GM18861 (cell line): ENCODE data around the gene ZNF133.
"Not testable (repeated sequence)": the region's sequence is repeated elsewhere in the genome, so short reads cannot be mapped to it uniquely, and the experiment has no call there.

Experiments
- ATAC-seq: cut with Tn5 transposase; IDR thresholded peaks from one replicate; pipeline ENCODE4 v1.9.1; 2021; ENCODE audit not compliant: unreplicated experiment

Gene ZNF133

DNA sequence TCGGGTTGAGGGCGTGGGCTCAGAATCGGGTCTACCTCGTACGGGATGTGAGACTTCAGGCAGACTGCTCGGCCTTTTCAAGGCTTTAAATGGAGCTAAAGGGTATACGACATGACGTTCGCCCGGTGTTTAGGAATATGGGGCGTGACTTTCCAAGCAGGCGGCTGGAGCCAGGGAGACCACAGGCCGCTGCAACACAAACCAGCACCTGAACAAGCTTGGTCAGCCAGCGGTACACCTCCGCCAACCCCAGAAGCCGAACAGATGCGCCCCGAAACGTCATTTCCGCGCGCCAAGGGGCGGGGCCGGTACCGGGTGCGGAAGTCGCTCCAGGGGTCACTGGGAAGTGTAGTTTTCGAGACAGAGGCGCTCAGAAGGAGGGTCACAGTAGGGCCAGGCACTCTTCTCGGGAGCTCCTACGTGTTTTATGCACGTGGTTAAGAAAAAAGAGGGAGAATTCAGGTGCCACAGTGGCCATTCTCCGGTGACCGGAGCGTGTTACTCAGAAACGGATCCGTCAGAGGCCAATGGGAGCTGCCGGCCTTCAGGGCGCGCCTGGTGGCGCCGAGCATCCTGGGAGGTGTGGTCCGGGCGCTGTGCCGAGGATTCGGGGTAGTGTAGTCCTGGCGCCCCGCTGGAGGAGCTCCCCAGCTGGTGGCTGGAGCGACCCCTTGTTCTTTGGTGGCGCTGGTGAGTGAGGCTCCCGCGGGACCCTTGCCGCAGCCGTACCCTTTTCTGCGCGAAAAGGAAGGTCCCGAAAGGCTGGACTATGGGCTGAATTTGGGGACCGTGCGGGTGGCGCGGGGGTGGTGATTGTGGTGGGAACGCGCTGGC, at the start of gene ZNF133:
TSS of gene ZNF133 (plus strand) at position 613 of the 834 bp plus-strand sequence. CDS start 17,160 bp downstream, outside the sequence.
- ATAC-seq, result peak; percentile 93

DNA sequence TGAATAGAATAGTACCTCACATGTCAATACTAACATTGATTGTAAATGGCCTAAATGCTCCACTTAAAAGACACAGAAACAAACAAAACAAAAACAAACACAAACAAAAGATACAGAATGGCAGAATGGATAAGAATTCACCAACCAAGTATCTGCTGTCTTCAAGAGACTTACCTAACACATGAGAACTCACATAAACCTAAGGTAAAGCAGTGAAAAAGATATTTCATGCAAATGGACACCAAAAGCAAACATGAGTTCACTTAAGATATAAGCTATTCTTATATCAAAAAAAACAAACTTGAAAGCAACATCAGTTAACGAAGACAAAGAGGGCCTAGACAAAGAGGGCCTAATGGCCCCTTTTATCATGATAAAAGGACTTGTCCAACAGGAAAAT, 47.3 kb upstream of the ZNF133 start:
- no peak for ATAC-seq

DNA sequence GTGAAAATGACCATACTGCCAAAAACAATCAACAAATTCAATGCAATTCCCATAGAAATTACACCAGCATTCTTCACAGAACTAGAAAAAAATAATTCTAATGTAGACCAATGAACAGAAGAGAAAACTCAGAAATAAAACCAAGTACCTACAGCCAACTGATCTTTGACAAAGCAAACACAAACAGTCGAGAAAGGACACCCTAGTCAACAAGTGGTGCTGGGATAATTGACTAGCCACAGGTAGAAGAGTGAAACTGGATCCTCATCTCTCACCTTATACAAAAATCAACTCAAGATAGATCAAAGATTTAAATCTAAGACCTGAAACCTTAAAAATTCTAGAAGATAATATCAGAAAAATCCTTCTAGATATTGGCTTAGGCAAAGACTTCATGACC, 44.5 kb upstream of the ZNF133 start:
- no peak for ATAC-seq

DNA sequence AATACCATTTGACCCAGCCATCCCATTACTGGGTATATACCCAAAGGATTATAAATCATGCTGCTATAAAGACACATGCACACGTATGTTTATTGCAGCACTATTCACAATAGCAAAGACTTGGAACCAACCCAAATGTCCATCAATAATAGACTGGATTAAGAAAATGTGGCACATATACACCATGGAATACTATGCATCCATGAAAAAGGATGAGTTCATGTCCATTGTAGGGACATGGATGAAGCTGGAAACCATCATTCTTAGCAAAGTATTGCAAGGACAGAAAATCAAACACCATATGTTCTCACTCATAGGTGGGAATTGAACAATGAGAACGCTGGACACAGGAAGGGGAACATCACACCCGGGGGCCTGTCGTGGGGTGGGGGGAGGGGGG, 39.8 kb upstream of the ZNF133 start:
- ATAC-seq, result not testable (repeated sequence)

DNA sequence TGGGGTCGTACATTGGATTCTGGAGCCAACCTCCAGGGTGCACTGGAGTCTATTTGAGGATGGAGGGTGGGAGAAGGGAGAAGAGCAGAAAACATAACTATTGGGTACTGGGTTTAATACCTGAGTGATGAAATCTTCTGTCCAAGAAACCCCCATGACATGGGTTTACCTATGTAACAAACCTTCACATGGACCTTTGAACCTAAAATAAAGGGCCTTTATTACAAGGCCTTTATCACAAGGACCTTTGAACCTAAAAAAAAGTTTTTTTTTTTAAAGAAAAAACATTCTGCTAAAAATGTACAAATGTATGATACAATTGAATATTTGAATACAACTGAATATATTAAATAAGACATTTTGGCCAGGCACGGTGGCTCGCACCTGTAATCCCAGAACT, 38.1 kb upstream of the ZNF133 start:
- ATAC-seq, result no peak

DNA sequence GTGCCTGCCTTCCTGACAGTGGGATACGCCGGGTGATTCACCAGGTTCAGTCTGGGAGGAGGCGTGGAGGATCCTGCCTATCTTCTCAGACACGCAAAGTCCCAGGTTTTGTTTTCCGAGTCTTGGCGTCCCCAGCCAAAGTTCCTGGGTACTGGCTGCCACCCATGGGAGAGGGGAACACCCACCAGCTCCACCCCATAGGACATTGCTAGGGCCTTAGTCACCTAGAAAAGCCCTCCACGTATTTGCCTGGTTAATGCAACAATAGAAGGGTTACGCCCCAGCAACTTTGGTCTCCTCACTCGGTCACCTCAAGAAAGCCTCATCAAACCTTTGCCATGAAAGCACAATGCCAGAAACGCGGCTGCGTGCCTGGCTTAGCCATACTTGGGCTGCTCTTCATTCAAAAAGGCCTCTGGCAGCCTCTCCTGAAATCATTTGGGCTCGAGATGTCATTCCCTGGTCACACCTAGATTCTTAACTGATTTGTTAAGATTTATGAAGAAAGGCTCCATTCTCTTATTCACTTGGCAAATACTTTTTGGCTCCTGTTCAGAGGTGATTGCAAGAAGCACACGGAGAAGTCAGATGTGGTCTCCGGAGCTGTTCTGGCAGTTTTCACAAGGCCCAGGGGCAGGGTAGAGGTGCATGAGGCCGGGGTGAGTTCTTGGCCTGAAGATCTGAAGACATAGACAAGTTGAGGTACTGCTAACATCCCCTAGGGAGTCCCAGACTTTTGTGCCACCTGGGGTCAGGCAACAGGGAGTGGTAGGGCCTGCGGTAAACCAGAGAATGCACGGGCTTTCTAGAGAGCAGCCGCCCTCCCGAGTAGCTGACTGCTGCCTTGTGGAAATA, 35.5 kb upstream of the ZNF133 start:
- no peak for ATAC-seq

DNA sequence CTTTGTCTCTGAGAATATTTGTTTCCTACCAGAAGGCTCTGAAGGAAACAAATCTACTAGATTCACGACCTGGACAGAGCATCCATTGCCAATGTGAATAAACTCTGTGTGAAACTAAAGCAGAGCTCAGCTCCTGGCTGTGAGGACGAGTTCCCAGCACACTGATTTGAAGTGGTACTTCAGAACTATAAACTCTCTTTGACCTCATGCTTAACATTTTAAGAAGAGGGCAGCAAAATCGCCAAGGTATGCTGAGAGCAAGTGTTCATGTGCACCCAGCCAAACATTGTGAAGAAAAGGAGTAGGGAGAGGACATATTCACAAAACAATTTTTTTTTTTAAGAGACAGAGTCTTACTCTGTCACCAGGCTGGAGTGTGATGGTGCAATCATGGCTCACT, 33.7 kb upstream of the ZNF133 start:
- no peak for ATAC-seq

DNA sequence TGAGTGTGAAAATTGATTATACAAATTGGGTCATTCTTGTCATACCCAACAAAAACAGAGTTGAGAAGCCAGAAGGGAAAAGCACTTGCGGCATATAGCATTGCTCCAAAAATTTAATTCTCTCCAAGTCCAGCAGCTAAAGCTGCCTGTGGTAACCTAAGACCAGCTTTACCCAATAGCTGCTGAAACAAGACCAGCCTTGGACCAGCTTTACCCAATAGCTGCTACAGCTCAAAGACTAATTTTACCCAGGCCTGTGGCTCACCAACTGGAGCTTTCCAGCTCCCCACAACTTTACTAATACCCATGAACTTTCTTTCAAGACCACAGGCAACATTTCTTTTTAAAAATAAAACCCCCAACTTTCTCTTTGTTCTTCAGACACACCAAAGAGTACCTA, 32.8 kb upstream of the ZNF133 start:
- ATAC-seq, result no peak

DNA sequence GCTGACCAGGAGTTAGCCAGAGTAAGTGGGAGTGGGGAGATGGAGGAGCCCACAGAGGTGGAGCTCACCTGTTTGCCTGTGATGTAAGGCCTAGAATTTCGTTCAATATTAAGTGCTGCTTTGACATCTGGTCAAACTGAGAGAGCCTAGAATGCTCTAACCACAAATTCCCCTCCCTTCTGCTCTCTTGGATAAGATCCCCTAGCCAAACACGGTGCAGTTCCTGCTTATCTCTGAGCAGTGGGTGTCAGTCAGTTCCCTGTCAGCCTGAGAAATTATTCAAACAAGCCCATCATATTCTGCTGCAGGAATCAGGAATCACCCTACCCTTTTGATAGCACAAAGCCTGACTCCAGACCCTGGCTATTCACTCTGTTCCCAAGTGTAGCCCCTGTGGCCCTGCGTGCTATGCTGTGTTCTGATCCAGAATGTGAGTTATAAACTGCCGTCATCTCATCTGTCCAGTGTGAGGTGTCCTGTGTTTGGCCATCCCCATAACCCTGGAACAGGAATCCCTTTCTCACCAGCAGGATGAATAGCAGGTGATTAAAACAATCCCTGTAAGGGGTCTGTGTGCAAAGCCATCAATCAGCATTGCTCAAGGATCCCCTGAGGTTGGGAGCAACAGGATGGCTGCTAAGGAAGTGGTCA, 31.8 kb upstream of the ZNF133 start:
- ATAC-seq, result no peak

DNA sequence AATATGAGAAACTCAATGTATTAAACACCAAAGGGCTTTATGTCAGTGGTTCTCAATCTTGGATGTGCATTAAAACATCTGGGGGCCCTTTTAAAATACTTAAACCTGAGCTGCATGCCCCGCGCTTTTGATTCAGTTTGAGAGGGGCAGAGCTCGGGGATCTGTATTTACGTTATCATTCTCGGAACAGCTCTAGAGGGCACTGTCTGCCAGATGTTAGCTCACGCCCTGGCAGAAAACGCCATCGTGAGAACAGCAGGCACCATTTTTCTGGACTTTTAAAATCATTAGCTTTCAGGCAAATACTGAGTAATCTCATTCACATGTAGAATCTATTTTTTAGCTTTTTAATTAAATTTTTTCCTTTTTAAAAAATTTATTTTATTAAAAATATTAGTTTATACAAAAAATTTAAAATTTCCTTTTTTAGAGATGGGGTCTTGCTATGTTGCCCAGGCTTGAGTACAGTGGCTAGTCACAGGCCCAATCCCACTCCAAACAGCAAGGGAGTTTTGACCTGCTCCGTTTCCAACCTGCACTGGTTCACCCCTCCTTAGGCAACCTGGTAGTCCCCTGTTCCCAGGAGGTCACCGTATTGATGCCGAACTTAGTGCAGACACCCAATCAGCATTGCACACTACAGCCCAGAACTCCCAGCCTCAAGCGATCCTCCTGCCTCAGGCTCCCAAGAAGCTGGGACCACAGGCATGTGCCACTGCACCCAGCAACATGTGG, 30.0 kb upstream of the ZNF133 start:
- no peak for ATAC-seq

DNA sequence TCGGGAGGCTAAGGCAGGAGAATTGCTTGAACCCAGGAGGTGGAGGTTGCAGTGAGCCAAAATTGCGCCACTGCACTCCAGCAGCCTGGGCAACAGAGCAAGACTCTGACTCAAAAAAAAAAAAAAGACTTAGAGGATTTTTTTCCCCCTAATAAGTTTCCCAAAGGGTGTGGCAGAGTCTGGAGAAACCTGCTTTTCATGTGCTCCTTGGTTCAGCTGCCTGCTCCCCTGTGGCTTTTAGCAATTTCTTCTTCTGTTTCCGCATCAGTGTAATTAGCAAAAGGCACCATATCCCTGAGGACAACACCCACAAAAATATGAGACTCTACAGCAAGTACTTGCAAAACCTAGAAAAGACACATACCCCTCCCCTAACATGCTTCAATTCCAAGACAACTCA, 28.6 kb upstream of the ZNF133 start:
- no peak for ATAC-seq

DNA sequence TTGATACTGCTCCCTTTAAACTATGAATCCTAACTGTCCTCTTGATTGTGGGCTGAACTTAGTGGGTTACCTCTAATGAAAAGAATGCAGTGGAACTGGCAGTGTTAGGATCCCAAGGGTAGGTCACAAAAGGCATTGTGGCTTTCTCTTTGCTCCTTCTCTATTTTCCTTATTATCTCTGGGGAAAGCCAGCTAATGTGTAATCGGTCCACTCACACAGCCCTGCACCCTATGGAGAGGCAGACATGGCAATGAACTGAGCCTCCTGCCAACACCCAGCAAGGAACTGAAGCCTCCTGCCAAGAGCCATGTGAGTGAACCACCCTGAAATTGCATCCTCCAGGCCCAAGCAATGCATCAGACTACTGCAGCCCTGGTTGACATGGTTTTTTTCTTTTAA, 24.6 kb upstream of the ZNF133 start:
- no peak for ATAC-seq

DNA sequence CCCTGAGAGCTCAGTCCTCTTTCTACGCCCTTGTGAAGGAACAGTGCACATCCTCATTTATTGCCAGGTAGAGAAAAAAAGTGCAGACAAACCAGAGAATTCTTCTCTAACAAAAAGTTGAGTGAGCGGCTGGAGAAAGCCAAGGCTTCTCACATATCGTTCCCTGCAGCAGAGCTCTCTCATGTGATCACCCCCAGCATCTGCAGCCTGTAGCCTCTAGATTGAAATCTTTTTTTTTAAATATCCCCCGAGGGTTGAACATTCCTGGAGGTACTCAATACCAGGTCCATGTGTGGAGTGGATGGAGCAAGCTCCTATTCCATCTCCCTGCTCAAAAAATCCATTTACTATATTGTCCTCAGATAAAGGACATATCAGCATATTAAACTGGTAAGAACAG, 22.9 kb upstream of the ZNF133 start:
- no peak for ATAC-seq

DNA sequence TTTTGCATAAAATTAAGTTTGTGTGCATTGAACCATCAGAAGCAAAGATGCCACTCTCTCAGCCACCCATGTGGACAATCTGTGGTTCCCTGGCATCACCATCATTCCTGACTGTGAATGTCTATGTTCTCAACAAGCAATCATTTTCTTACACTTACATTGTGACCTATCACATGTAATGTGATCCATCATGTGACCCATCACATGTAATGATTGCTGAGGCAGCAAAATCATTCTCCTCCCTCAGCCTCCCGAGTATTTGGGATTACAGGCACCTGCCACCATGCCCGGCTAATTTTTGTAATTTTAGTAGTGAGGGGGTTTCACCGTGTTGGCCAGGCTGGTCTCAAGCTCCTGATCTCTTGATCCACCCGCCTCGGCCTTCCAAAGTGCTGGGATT, 22.0 kb upstream of the ZNF133 start:
- ATAC-seq, result no peak

DNA sequence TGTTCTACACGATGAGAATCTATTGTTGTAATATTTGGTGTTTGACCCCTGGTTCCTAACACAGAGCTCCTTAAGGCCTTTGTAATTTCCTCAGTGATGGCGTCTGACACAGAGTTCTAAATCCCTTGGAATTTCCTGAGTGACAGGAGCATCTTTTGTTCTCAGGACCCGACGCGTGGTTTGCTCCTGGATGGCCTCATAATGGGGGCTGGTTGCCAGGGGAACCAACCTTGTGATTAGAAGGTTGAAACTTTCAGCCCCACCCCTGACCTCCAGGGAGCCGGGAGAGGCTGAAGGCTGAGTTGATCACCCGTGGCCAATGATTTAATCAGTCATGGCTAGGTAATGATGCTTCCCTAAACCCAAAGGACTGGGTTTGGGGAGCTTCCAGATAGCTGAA, 20.5 kb upstream of the ZNF133 start:
- no peak for ATAC-seq

DNA sequence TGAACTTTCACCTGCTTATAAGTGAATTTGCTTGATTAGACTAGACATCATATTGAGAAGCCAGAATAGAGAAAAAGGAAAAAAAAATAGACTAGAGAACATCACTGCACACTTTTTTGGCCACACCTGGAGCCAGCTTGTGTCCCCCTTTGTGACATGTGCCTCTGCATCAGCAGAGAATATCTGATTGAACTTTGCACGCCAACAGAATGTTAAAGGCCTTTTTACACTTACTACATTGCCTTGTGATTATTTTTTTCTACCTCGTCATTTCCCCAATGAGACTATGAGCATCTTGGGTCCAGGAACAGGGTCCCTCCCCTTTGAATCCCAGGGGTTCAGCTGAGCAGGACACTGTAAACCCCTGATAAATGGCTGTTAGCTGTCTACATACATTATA, 17.2 kb upstream of the ZNF133 start:
- ATAC-seq, result no peak

DNA sequence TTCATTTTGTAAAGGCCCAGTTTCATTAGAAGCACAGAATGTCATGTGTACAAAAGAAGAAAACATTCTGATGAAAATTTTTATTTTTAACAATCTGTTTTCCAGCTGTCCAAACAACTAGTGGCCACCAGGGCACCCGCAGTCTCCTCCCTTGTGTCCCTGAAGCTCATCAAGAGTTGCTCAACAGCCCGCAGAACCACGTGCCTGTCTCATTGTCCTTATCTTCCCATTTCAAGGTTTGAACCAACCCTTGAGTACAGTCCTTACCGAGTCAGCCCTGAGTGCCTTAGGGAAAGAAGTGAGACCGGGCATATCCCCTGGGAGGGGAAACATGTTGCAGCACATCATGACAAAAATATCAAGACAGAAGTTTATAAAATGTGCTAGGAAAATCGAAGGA, 15.9 kb upstream of the ZNF133 start:
- ATAC-seq, result no peak

DNA sequence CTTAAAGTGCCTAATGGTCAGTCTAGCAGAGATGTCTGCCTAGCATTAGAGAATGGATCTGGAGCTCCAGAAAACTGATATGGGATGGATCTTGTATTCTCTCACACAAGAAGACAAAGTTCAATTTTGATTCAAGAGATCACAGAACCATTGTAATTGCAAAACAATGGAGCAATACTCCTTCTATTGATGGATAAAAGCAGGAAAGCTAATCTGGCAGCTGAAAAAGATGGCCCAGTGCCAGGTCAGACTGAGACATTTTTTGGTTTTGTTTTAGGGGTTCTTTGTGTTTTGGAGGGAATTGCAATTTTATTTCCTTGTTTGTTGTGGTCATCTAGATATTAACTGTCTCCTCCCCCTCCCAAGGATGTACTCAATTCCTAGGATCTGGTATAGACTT, 14.6 kb upstream of the ZNF133 start:
- no peak for ATAC-seq

DNA sequence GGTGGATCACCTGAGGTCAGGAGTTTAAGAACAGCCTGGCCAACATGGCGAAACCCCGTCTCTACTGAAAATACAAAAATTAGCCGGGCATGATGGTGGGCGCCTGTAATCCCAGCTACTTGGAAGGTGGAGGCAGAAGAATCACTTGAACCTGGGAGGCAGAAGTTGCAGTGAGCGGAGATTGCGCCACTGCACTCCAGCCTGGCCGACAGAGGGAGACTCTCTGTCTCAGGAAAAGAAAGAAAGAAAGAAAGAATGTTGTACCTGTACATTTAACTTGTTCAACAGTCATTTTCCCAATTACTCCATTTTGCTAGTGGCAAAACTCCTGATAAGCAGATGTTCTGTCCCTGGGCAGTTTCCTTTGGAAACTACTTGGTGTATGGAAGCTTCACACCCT, 12.4 kb upstream of the ZNF133 start:
- ATAC-seq, result not testable (repeated sequence)

DNA sequence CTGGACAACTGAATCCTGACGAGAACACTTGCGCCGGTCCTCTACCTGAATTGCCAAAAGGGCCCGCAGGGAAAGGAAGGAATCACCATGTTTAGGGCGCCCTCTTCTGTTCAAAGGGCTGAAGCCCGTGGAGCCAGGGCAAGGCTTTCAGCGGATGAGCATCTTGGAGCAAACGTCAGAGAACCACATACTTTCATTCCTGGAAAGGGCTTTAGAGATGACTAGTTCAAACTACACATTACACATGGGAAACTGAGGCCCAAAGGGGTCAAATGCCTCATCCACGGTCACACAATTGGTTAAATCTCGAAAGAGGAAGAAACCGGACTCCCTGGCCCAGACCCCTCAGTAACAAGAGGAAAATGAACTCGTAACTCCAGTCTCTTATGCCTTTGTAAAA, 11.5 kb upstream of the ZNF133 start:
- no peak for ATAC-seq

DNA sequence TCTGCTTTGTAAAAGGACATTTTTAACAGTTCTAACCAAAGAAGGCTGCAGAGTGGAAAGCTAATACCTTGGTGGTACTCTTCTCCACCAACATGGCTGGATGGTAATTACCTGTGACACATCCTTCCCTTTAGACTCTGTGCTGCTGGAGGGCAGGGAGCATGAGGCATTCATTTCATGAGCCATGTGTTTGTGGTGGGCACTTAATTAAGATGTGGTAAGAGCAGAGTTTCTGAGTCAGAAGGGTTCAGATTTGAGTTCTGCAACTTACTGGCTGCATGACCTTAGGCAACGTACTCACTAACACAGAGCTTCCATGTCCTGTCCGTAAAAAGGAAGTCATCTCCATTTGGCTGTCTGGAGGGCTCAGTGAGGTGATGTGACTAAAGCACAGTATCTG, 9.1 kb upstream of the ZNF133 start:
- ATAC-seq, result no peak
